22Rv1 (cell line): ENCODE measurements around the gene PACS1.
"Not testable (repeated sequence)": the region's sequence is repeated elsewhere in the genome, so short reads cannot be mapped to it uniquely, and the experiment has no call there.

Source experiments
- H3K27ac ChIP-seq: fragments of 450-650 bp; 2 replicates; pipeline ENCODE4 v1.5.1; 2017
- CTCF ChIP-seq: fragments of 450-650 bp; IDR thresholded peaks from 2 replicates; pipeline ENCODE4 v1.5.1; 2017; ENCODE audit warnings: mild to moderate bottlenecking
- ZFX ChIP-seq: fragments of 450-650 bp; IDR thresholded peaks from 2 replicates; pipeline ENCODE4 v1.6.1; 2017; ENCODE audit warnings: antibody characterized with exemption, borderline replicate concordance

The PACS1 gene

GRCh38 chr11:66251809-66252208, 181.7 kb downstream of the PACS1 start:
- TF ChIP-seq CTCF, result no peak
- TF ChIP-seq ZFX, result no peak
- H3K27ac ChIP-seq, result no peak overlapping the region

GRCh38 chr11:66253081-66253480, 183.0 kb downstream of the PACS1 start:
- not testable (repeated sequence) for H3K27ac ChIP-seq

- TF ChIP-seq CTCF (peak; percentile 67), ZFX (no peak)
These were observed 188.4 kb downstream of the PACS1 start for GRCh38 chr11:66258473-66258893.

GRCh38 chr11:66259225-66259624, 189.2 kb downstream of the PACS1 start:
- H3K27ac ChIP-seq, result peak overlapping the region; percentile 90
- no peak for TF ChIP-seq ZFX
- no peak for TF ChIP-seq CTCF

More at GRCh38 chr11:66258473-66258893, 188.4 kb downstream of the PACS1 start:
- H3K27ac ChIP-seq, result peak overlapping the region; percentile 90

- TF ChIP-seq CTCF, result no peak
- TF ChIP-seq ZFX, result no peak
- no peak overlapping the region for H3K27ac ChIP-seq
These were observed 189.9 kb downstream of the PACS1 start for GRCh38 chr11:66259956-66260355.

GRCh38 chr11:66261578-66261977, 191.5 kb downstream of the PACS1 start:
- no peak for TF ChIP-seq CTCF
- no peak for TF ChIP-seq ZFX
- no peak overlapping the region for H3K27ac ChIP-seq

GRCh38 chr11:66262191-66262590, 192.1 kb downstream of the PACS1 start:
- H3K27ac ChIP-seq, result no peak overlapping the region
- no peak for TF ChIP-seq CTCF
- TF ChIP-seq ZFX, result no peak

GRCh38 chr11:66262696-66263095, 192.6 kb downstream of the PACS1 start:
- H3K27ac ChIP-seq, result no peak overlapping the region
- no peak for TF ChIP-seq CTCF
- TF ChIP-seq ZFX, result no peak
